Midbrain (tissue), 1 donor: Measurements from ENCODE around the gene GPR89A.
"Not testable (repeated sequence)": the region's sequence is repeated elsewhere in the genome, so short reads cannot be mapped to it uniquely, and the experiment has no call there.

Experiments
- DNase-seq: peaks from one replicate; lab custom pipeline; 2025; lab: John Stamatoyannopoulos, UW

GPR89A gene

GRCh38 chr1:145686078-145686477 lies 78.3 kb downstream of the GPR89A start:
- DNase-seq: not testable (repeated sequence)

GRCh38 chr1:145688328-145688727 lies 80.5 kb downstream of the GPR89A start:
- no peak for DNase-seq

GRCh38 chr1:145688924-145689323 lies 81.1 kb downstream of the GPR89A start:
- DNase-seq: no peak

GRCh38 chr1:145689922-145690321 lies 82.1 kb downstream of the GPR89A start:
- no peak for DNase-seq

- no peak for DNase-seq
These were observed 83.1 kb downstream of the GPR89A start for GRCh38 chr1:145690587-145691558.

- DNase-seq: no peak
These were observed 85.1 kb downstream of the GPR89A start for GRCh38 chr1:145692785-145693443.

GRCh38 chr1:145695821-145696629 lies 88.2 kb downstream of the GPR89A start:
- no peak for DNase-seq

GRCh38 chr1:145696630-145696960 lies 88.8 kb downstream of the GPR89A start:
- no peak for DNase-seq

- no peak for DNase-seq
These were observed 93.6 kb downstream of the GPR89A start for GRCh38 chr1:145701306-145701862.

GRCh38 chr1:145702052-145702451 lies 94.3 kb downstream of the GPR89A start:
- no peak for DNase-seq

- no peak for DNase-seq
These were observed 95.0 kb downstream of the GPR89A start for GRCh38 chr1:145702826-145703225.

GRCh38 chr1:145705622-145706021 lies 97.8 kb downstream of the GPR89A start:
- DNase-seq: no peak

- DNase-seq: no peak
These were observed 98.4 kb downstream of the GPR89A start for GRCh38 chr1:145706086-145706664.

GRCh38 chr1:145707183-145707867 lies 99.5 kb downstream of the GPR89A start, which contains the start of gene PDZK1:
PDZK1 (minus strand) TSS chr1:145707368; CDS start chr1:145688021, 19,347 bp downstream.
- DNase-seq: no peak

GRCh38 chr1:145708063-145708462 lies 100.3 kb downstream of the GPR89A start:
- no peak for DNase-seq

GRCh38 chr1:145710291-145711027 lies 102.7 kb downstream of the GPR89A start:
- no peak for DNase-seq

- no peak for DNase-seq
These were observed 103.4 kb downstream of the GPR89A start for GRCh38 chr1:145711213-145711651.

GRCh38 chr1:145714524-145715111 lies 106.8 kb downstream of the GPR89A start:
- no peak for DNase-seq

GRCh38 chr1:145716641-145717345 lies 109.0 kb downstream of the GPR89A start:
- DNase-seq: no peak
